ENCODE data around the gene SOX1.

DNA sequence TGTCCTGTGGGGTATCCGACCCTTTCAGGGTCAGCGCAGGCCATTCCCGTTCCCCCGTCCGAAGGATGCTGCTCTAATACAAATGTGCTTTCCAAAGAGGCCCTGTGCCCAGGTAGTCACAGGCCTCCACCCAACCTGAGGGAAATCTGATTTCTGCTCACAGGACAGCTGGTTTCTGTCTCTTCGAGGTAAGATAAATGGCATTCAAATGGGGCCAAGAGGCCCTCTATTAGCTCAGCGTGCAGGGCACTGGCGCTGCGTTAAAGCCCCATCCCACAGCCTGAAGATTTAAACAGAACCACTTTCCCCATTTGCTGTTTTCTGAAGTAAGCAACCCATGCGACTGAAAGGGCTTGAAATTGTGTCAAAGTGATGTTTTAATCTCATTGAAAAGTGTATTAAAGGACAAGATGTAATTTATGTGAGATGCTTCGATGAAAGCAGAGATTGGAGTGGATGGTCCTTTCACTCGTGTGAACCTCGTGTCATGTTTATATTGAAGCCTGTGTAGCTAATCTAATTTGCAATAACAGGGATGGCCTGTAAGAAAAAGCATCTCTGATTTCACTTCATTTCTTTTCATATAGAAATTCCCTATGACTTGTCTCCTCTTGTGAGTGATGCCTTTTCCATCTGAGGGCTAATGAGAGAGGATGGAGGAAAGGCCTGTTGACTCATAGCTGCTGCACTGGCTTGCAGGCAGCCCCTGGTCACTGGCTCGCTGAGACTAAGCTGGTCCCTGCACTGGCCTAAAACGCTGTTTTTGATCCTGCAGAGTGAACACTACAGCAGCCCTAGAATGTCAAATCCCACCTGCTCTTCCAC, 7.3 kb upstream of the SOX1 start:
- TF ChIP-seq EP300 (IDR thresholded peaks at IDR 0.05; ENCODE audit: borderline replicate concordance in 1 of 2, low read depth in 1 of 2, low read length in 1 of 2) (no peak), SIN3A (IDR thresholded peaks at IDR 0.05; ENCODE audit: borderline replicate concordance, low read depth, low read length) (no peak), GABPA (IDR thresholded peaks at IDR 0.05; ENCODE audit: low read depth) (no peak), MXI1 (IDR thresholded peaks at IDR 0.05; ENCODE audit: low read depth, low read length) (no peak), POLR2AphosphoS5 (IDR thresholded peaks at IDR 0.05; ENCODE audit: low read depth, low read length) (no peak)
- TF ChIP-seq, protein P1, sequence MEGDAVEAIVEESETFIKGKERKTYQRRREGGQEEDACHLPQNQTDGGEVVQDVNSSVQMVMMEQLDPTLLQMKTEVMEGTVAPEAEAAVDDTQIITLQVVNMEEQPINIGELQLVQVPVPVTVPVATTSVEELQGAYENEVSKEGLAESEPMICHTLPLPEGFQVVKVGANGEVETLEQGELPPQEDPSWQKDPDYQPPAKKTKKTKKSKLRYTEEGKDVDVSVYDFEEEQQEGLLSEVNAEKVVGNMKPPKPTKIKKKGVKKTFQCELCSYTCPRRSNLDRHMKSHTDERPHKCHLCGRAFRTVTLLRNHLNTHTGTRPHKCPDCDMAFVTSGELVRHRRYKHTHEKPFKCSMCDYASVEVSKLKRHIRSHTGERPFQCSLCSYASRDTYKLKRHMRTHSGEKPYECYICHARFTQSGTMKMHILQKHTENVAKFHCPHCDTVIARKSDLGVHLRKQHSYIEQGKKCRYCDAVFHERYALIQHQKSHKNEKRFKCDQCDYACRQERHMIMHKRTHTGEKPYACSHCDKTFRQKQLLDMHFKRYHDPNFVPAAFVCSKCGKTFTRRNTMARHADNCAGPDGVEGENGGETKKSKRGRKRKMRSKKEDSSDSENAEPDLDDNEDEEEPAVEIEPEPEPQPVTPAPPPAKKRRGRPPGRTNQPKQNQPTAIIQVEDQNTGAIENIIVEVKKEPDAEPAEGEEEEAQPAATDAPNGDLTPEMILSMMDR (IDR thresholded peaks at IDR 0.05) = no peak
